Ovary (tissue), 9 donors: Measurements from ENCODE around the gene NYAP1. TPM values are rescaled to one million over a fixed set of nuclear protein-coding genes. Genes with fewer than 3 reads are reported as not detected.
"Not testable (repeated sequence)": the region's sequence is repeated elsewhere in the genome, so short reads cannot be mapped to it uniquely, and the experiment has no call there.

Experiments used
- DNase-seq, 5 donors: peaks; one replicate each; pipeline ENCODE4 v3.0.0-alpha.2; 2019 to 2020
- H3K27ac ChIP-seq, 2 donors: fragments of 200-600 bp; one replicate each; pipeline versions ENCODE4 v1.5.1 to v1.8.0; 2019 to 2022
- H3K27me3 ChIP-seq: fragments of 200-600 bp; one replicate; pipeline ENCODE4 v1.8.0; 2022
- H3K36me3 ChIP-seq: fragments of 200-600 bp; sonication (generic); one replicate; pipeline ENCODE4 v1.5.1; 2019
- H3K4me1 ChIP-seq: one replicate; pipeline ENCODE4 v1.8.1; 2013; ENCODE audit warnings: mild to moderate bottlenecking, moderate library complexity; ENCODE audit not compliant: insufficient read depth
- H3K4me3 ChIP-seq: fragments of 200-600 bp; sonication (generic); one replicate; pipeline ENCODE4 v1.5.1; 2017
- H3K9me3 ChIP-seq, 2 donors: fragments of 200-600 bp in 1 of 2; sonication (generic) in 1 of 2; one replicate each; pipeline versions ENCODE4 v1.5.1 to v1.8.1; 2013 to 2019; ENCODE audit warnings: mild to moderate bottlenecking in 1 of 2, moderate library complexity in 1 of 2
- CTCF ChIP-seq, 3 donors: fragments of 450-650 bp in 2 of 3; fragments of 200-600 bp in 1 of 3; IDR thresholded peaks; one replicate each; pipeline versions ENCODE4 v1.5.1 to v1.8.0; 2016 to 2022; ENCODE audit warnings: antibody characterized with exemption in 3 of 3, mild to moderate bottlenecking in 1 of 3
- EP300 ChIP-seq: sonication (generic); formaldehyde crosslinking; IDR thresholded peaks from one replicate; pipeline ENCODE4 v1.6.1; 2017; ENCODE audit warnings: antibody characterized with exemption
- POLR2A ChIP-seq: fragments of 450-650 bp; IDR thresholded peaks from one replicate; pipeline ENCODE4 v1.6.1; 2017; ENCODE audit warnings: antibody characterized with exemption, mild to moderate bottlenecking, moderate library complexity
- WGBS, 3 donors: extraction: QIAGEN DNeasy Blood & Tissue Kit in 1 of 3; methylation state at CpG; one replicate each; pipeline versions ENCODE4 v1.1.5 to v1.1.7; 2013 to 2017; 5-methylcytosine and 5-hydroxymethylcytosine counted together
- intact Hi-C, 4 donors: fragments of 100-400 bp; cut with DNase I; formaldehyde crosslinking; loops; one replicate each; pipeline versions ENCODE4 v1.11.0 to v1.15.1; 2022 to 2023
- polyA plus RNA-seq, 2 donors: library from polyadenylated mRNA; stranded (reverse); fragments of 200-250 nt in 1 of 2; fragments of 350-450 nt in 1 of 2; fragmentation: Illumina TruSeq in 1 of 2; extraction: RNeasy Lipid Tissue Mini Kit (QIAGEN cat#74804) in 1 of 2; gene quantifications; one replicate each; pipeline ENCODE4 v1.2.3, GENCODE V29; 2013 to 2014
- total RNA-seq, 7 donors: library from RNA; depleted of rRNA in 2 of 7; stranded (reverse); fragments of >200 nt in 2 of 7; fragmentation: NEBNext Ultra II Directional in 3 of 7; extraction: Animal tissue kit (Norgen Biotek cat#: 25700) in 3 of 7; gene quantifications; one replicate each; pipeline versions ENCODE4 v1.1.0 to v1.2.4, GENCODE V29; 2016 to 2023
- donor health status: DM: no; HTN: no; CAD: no; lungs with moderate emphysema.
- donor health status: DM: no; HTN: no; CAD: no.
- donor health status: Bipolar disorder and iron deficiency.
- donor health status: DM: yes; HTN: yes; CAD: no.
- donor health status: DM: no; HTN: no; CAD: no.
- donor health status: DM: yes; HTN: yes; CAD: no.

Gene NYAP1
- total and polyA plus RNA-seq, 9 donors = 0.28 to 10.1 (median 6.8) TPM

DNA sequence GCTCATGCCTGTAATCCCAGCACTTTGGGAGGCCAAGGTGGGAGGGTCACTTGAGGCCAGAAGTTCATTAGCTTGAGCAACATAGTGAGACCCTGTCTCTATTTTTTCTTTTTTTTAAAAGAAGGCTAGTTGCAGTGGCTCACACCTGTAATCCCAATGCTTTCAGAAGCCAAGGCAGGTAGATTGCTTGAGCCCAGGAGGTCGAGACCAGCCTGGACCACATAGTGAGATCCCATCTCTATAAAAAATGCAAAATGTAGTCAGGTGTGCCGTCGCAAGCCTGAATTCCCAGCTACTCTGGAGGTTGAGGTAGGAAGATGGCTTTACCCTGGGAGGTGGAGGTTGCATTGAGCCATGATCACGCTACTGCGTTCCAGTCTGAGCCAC, 7.5 kb downstream of the NYAP1 start:
- intact Hi-C loops = no loop called here
- no peak overlapping the region for H3K27ac ChIP-seq

DNA sequence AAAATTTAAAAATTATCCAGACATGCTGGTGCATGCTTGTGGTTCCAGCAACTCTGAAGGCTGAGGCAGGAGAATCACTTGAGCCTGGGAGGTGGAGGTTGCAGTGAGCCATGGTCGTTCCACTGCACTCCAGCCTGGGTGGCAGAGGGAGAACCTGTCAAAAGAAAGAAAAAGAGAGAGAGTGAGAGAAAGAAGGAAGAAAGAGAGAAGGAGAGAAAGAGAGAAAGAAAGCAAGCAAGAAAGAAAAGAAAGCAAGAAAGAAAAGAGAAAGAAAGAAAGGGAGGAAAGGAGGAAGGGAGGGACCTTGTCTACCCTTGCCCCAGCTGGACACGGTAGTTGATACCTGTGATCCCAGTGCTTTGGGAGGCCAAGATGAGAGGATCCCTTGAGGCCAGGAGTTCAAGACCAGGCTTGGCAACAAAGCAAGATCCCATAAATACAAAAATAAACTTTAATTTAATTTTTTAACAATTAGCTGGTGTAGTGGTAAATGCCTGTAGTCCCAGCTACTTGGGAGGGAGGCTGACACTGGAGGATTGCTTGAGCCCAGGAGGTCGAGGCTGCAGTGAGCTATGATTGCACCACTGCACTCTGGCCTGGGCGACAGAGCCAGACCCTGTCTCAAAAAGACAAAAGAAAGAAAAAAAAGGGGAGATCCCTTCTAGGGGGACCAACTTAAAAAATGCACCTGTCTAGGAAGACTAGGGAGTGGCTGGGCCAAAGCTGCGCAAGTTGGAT, 9.2 kb downstream of the NYAP1 start:
- H3K27me3 ChIP-seq = no peaks in the 10 kb centered on the region
- intact Hi-C loops = no loop called here
- no peaks in the 10 kb centered on the region for H3K9me3 ChIP-seq
- TF ChIP-seq EP300 = no peak
- no peak for TF ChIP-seq CTCF (IDR thresholded peaks at IDR 0.05)
- no peak for TF ChIP-seq POLR2A
- H3K27ac ChIP-seq = no peak overlapping the region
- WGBS, 3 donors = 87 to 91% (median 90%) methylated on average over 5 of the region's 5 CpGs
- peak overlapping the region; percentile 32 for H3K4me3 ChIP-seq
- no peaks in the 10 kb centered on the region for H3K36me3 ChIP-seq
- H3K4me1 ChIP-seq = peaks cover 3% of the 10 kb centered on the region
- DNase-seq = no peak

More for the DNA sequence above, 7.5 kb downstream of the NYAP1 start:
- Histone ChIP-seq H3K9me3 (no peaks in the 10 kb centered on the region), H3K4me3 (no peak overlapping the region), H3K27me3 (no peaks in the 10 kb centered on the region), H3K4me1 (peaks cover 3% of the 10 kb centered on the region), H3K36me3 (no peaks in the 10 kb centered on the region)
- no peak for DNase-seq
- 92 to 97% (median 93%) methylated on average over 5 of the region's 5 CpGs for WGBS, 3 donors
- TF ChIP-seq EP300 = no peak
- TF ChIP-seq POLR2A = no peak
- TF ChIP-seq CTCF (IDR thresholded peaks at IDR 0.05) = no peak

DNA sequence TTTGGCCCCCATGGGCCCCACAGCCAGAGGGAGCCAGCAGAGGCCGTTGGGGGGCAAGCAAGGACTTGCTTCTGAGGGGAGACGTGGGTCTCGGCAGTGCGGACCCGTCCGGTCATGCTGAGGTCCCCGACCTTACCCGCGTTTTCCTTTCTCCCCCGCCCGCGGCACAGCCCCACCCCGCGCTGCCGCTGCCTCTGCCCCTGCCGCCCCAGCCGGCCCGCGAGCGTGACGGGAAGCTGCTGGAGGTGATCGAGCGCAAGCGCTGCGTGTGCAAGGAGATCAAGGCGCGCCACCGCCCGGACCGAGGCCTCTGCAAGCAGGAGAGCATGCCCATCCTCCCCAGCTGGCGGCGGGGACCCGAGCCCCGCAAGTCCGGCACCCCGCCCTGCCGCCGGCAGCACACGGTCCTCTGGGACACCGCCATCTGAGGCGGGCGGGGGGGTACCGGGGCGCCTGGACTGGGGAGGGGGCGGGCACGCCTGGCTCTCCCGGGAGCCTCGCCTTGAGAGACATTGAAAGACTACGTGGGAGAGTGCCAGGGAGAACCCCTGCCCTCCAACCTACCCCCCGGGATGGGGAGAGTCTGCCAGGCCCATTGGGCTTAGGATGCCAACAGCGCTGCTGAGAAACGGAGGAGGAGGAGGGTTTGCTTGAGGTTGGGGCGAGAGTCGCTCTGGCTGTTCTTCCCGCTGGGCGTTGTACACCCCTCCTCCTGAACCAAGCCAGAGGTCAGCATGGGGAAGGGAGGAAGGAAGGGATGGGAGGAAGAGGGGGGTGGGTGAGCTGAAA, 9.9 kb downstream of the NYAP1 start:
- TF ChIP-seq EP300 (no peak), POLR2A (no peak), CTCF (IDR thresholded peaks at IDR 0.05) (no peak)
- 9 to 12% (median 11%) methylated on average over 29 to 56 of the region's 56 CpGs for WGBS, 3 donors
- peaks cover 3% of the 10 kb centered on the region for H3K4me1 ChIP-seq
- H3K27ac ChIP-seq = peak overlapping the region in 1 of 2 donors; percentile 61
- peak in 4 of 5 donors; percentile 55 to 76 (median 68) for DNase-seq
- peak overlapping the region; percentile 32 for H3K4me3 ChIP-seq
- H3K9me3 ChIP-seq = no peaks in the 10 kb centered on the region
- intact Hi-C loops = no loop called here
- H3K27me3 ChIP-seq = no peaks in the 10 kb centered on the region
- H3K36me3 ChIP-seq = no peaks in the 10 kb centered on the region

DNA sequence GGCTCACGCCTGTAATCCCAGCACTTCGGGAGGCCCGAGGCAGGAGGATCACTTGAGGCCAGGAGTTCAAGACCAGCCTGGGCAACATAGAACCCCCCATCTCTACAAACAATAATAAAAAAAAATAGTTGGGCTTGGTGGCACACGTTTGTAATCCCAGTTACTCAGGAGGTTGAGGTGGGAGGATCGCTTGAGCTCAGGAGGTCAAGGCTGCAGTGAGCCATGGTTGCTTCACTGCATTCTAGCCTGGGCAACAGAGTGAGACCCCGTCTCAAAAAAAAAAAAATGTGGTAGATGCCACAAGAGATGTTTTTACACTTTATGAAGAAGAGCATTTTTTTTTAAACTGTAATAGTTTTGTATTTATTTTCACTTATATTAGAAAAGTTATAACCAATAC, 12.8 kb downstream of the NYAP1 start:
- Histone ChIP-seq H3K27me3 (no peaks in the 10 kb centered on the region), H3K4me1 (peaks cover 3% of the 10 kb centered on the region), H3K27ac (no peak overlapping the region), H3K9me3 (no peaks in the 10 kb centered on the region), H3K36me3 (no peaks in the 10 kb centered on the region), H3K4me3 (no peak overlapping the region)
- intact Hi-C loops = no loop called here
- no peak for TF ChIP-seq CTCF (IDR thresholded peaks at IDR 0.05)
- no peak for DNase-seq
- 67 to 76% (median 69%) methylated on average over 6 of the region's 6 CpGs for WGBS, 3 donors

DNA sequence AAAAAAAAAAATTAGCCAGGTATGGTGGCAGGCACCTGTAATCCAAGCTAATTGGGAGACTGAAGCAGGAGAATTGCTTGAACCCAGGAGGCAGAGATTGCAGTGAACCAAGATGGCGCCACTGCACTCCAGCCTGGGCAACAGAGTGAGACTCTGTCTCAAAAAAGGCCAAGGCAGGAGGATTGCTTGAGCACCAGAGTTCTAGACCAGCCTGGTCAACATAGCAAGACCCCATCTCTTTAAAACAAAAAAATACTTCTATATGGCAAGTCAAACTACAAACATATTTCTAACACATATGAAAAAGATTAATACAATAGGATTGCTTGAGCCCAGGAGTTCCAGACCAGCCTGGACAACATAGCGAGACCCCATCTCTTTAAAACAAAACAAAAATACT, 17.0 kb downstream of the NYAP1 start:
- H3K27me3 ChIP-seq, H3K4me3 ChIP-seq, H3K9me3 ChIP-seq, intact Hi-C loops, H3K27ac ChIP-seq, H3K4me1 ChIP-seq, H3K36me3 ChIP-seq, DNase-seq: not testable (repeated sequence)
- 88 to 94% (median 91%) methylated on average over 2 of the region's 2 CpGs for WGBS, 3 donors

DNA sequence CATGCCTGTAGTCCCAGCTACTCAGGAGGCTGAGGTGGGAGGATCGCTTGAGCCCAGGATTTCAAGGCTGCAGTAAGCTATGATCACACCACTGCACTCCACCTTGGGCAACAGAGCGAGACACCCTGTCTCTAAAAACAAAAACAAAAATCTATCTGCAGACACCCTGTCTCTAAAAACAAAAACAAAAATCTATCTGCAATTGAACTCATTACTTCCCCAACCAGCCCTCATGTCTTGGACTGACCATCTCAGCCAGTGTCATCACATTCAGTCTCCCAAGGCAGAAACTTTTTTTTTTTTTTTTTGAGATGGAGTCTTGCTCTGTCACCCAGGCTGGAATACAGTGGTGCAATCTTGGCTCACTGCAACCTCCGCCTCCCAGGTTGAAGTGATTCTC, 20.3 kb downstream of the NYAP1 start:
- intact Hi-C loops, DNase-seq, H3K4me1 ChIP-seq: not testable (repeated sequence)

More for the DNA sequence above, 20.3 kb downstream of the NYAP1 start:
- H3K9me3 ChIP-seq, H3K27ac ChIP-seq, H3K4me3 ChIP-seq, H3K27me3 ChIP-seq, H3K36me3 ChIP-seq: not testable (repeated sequence)
- 71 to 83% (median 74%) methylated on average over 3 of the region's 3 CpGs for WGBS, 3 donors
